ENCODE results near the gene LRRC42. TPM values are rescaled to one million over a fixed set of nuclear protein-coding genes. Genes with fewer than 3 reads are reported as not detected.

The LRRC42 gene
- total and polyA plus RNA-seq, 10 of the 15 experiments (the other 5 are each of a cell fraction or from before 2014, with no cell fraction given), result 11.0 to 34.4 (median 23.0) TPM

DNA sequence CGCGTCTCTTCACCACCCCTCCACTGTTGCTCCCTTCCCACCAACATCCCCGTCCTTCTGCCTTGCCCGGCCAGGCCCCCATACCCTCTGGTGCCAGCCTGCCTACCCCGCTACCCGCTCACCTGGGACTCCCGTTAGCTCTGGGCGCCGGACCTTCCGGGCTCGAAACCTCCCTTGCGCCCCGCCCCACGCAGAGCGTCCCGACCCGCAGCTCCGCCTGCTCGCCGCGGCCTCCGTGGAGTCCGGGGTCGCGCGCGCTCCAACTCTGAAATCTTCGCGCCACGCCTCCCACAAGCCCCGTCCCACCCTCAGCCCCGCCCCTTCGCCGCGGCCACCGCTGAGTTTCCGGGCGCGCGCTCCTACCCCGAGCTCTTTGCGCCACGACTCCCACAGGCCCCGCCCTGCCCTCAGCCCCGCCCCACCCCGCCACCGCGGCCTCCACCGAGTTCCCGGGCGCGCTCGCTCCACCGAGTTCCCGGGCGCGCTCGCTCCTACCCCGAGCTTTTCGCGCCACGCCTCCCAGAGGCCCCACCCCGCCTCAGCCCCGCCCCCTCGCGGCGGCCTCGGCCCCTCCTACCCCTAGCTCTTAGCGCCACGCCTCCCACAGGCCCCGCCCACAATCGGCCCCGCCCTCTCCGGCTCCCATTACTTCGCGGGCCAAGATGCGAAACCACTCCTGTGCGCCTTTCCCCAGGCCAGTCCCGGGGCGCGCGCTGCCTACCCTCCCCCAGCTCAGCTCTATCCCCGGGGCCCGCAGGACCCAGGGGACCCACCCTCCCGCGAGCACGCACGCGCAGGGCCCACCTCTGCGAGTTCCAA, 508 bp upstream of the LRRC42 start, which contains the start of gene IFT25 (continued):
- TF ChIP-seq NFIC (IDR thresholded peaks at IDR 0.05; ENCODE audit: low read depth, low read length) (no peak), PAX8 (IDR thresholded peaks at IDR 0.05) (no peak), ZNF384 (IDR thresholded peaks at IDR 0.05; ENCODE audit: borderline replicate concordance, low read depth, low read length) (no peak), MYC (IDR thresholded peaks at IDR 0.05; ENCODE audit: insufficient read depth, insufficient read length, insufficient replicate concordance, low read length, severe bottlenecking) (no peak), PAX5 (IDR thresholded peaks at IDR 0.05; ENCODE audit: borderline replicate concordance, low read depth, low read length) (peak; percentile 15; the same call in 1 of the 2 replicates), CREB1 (IDR thresholded peaks at IDR 0.05; ENCODE audit: low read depth) (peak; percentile 47; the same call in 1 of the 2 replicates), SREBF1 (IDR thresholded peaks at IDR 0.05; ENCODE audit: low read length) (no peak), RELA (IDR thresholded peaks at IDR 0.05; ENCODE audit: borderline replicate concordance, partially characterized antibody) (no peak), TARDBP (IDR thresholded peaks at IDR 0.05; ENCODE audit: borderline replicate concordance) (no peak), POLR2AphosphoS5 (IDR thresholded peaks at IDR 0.05; ENCODE audit: low read length) (peak; percentile 83), MEF2A (IDR thresholded peaks at IDR 0.05; ENCODE audit: insufficient read depth, low read depth, low read length) (no peak), KLF5 (IDR thresholded peaks at IDR 0.05; ENCODE audit: partially characterized antibody) (no peak), CHD1 (IDR thresholded peaks at IDR 0.05; ENCODE audit: low read depth, low read length) (no peak)
- TF ChIP-seq, protein P1, sequence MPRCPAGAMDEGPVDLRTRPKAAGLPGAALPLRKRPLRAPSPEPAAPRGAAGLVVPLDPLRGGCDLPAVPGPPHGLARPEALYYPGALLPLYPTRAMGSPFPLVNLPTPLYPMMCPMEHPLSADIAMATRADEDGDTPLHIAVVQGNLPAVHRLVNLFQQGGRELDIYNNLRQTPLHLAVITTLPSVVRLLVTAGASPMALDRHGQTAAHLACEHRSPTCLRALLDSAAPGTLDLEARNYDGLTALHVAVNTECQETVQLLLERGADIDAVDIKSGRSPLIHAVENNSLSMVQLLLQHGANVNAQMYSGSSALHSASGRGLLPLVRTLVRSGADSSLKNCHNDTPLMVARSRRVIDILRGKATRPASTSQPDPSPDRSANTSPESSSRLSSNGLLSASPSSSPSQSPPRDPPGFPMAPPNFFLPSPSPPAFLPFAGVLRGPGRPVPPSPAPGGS (IDR thresholded peaks at IDR 0.05; ENCODE audit: borderline replicate concordance, insufficient read depth, low read depth, low read length, poor library complexity, severe bottlenecking), result no peak
- TF ChIP-seq, protein P2, sequence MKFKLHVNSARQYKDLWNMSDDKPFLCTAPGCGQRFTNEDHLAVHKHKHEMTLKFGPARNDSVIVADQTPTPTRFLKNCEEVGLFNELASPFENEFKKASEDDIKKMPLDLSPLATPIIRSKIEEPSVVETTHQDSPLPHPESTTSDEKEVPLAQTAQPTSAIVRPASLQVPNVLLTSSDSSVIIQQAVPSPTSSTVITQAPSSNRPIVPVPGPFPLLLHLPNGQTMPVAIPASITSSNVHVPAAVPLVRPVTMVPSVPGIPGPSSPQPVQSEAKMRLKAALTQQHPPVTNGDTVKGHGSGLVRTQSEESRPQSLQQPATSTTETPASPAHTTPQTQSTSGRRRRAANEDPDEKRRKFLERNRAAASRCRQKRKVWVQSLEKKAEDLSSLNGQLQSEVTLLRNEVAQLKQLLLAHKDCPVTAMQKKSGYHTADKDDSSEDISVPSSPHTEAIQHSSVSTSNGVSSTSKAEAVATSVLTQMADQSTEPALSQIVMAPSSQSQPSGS (IDR thresholded peaks at IDR 0.05; ENCODE audit: low read length), result no peak
- TF ChIP-seq, protein P3, sequence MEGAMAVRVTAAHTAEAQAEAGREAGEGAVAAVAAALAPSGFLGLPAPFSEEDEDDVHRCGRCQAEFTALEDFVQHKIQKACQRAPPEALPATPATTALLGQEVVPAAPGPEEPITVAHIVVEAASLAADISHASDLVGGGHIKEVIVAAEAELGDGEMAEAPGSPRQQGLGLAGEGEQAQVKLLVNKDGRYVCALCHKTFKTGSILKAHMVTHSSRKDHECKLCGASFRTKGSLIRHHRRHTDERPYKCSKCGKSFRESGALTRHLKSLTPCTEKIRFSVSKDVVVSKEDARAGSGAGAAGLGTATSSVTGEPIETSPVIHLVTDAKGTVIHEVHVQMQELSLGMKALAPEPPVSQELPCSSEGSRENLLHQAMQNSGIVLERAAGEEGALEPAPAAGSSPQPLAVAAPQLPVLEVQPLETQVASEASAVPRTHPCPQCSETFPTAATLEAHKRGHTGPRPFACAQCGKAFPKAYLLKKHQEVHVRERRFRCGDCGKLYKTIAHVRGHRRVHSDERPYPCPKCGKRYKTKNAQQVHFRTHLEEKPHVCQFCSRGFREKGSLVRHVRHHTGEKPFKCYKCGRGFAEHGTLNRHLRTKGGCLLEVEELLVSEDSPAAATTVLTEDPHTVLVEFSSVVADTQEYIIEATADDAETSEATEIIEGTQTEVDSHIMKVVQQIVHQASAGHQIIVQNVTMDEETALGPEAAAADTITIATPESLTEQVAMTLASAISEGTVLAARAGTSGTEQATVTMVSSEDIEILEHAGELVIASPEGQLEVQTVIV (IDR thresholded peaks at IDR 0.05; ENCODE audit: borderline replicate concordance, partially characterized antibody), result no peak
- TF ChIP-seq, protein P4, sequence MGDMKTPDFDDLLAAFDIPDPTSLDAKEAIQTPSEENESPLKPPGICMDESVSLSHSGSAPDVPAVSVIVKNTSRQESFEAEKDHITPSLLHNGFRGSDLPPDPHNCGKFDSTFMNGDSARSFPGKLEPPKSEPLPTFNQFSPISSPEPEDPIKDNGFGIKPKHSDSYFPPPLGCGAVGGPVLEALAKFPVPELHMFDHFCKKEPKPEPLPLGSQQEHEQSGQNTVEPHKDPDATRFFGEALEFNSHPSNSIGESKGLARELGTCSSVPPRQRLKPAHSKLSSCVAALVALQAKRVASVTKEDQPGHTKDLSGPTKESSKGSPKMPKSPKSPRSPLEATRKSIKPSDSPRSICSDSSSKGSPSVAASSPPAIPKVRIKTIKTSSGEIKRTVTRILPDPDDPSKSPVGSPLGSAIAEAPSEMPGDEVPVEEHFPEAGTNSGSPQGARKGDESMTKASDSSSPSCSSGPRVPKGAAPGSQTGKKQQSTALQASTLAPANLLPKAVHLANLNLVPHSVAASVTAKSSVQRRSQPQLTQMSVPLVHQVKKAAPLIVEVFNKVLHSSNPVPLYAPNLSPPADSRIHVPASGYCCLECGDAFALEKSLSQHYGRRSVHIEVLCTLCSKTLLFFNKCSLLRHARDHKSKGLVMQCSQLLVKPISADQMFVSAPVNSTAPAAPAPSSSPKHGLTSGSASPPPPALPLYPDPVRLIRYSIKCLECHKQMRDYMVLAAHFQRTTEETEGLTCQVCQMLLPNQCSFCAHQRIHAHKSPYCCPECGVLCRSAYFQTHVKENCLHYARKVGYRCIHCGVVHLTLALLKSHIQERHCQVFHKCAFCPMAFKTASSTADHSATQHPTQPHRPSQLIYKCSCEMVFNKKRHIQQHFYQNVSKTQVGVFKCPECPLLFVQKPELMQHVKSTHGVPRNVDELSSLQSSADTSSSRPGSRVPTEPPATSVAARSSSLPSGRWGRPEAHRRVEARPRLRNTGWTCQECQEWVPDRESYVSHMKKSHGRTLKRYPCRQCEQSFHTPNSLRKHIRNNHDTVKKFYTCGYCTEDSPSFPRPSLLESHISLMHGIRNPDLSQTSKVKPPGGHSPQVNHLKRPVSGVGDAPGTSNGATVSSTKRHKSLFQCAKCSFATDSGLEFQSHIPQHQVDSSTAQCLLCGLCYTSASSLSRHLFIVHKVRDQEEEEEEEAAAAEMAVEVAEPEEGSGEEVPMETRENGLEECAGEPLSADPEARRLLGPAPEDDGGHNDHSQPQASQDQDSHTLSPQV (IDR thresholded peaks at IDR 0.05), result no peak
- TF ChIP-seq, protein P5, sequence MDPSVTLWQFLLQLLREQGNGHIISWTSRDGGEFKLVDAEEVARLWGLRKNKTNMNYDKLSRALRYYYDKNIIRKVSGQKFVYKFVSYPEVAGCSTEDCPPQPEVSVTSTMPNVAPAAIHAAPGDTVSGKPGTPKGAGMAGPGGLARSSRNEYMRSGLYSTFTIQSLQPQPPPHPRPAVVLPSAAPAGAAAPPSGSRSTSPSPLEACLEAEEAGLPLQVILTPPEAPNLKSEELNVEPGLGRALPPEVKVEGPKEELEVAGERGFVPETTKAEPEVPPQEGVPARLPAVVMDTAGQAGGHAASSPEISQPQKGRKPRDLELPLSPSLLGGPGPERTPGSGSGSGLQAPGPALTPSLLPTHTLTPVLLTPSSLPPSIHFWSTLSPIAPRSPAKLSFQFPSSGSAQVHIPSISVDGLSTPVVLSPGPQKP (IDR thresholded peaks at IDR 0.05; ENCODE audit: low read depth, low read length), result no peak
